ENCODE data around the gene FAM131A. TPM values are rescaled to one million over a fixed set of nuclear protein-coding genes. Genes with fewer than 3 reads are reported as not detected.

FAM131A gene
- total RNA-seq, 1 donor: 9.8 TPM

DNA sequence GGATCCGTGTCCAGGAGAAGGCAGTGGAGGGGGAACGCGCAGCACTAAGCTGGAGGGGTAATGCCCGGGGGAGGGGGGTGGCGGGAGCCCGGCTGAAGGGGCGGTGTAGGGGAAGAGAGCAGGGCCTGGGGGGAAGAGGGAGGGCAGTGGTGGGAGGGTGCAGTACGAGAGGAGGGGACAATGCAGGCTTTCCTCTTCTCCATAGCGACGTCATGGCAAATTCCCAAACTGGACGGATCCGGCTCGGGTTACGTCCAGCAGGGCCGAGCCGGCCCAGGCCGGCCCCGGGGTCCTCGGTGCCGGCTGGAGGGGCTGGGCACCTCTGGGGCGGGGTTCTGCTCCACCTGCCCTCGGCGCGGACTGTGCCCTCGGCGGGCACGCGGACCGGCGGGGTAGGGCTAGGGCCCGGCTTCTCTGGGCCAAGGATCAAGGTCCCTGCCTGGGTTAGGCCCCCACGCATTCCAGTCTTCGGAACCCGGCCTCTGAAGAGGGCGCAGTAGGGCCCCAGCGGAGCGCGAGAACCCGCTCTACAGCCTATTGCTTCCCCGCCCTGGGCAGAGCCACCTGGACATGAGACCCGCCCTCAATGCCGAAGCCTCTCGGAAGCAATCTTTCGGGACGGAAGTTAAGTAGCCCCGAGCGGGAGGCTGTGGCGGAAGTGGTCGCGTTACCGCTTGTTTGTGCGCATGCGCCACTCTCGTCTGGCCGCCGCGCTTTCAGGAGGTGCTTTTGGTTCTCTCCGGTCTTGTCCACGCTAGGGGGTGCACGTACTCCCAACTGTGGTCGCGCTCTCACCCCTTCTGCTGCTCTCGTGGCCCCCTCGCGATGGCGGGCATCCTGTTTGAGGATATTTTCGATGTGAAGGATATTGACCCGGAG lies 25.5 kb downstream of the FAM131A start:
- Histone ChIP-seq H3K27ac (ENCODE audit: low read depth, low read length) (peak overlapping the region; percentile 96), H3K79me2 (ENCODE audit: insufficient read depth, low read length) (peaks cover 30% of the 10 kb centered on the region), H3K9me3 (ENCODE audit: low read depth, low read length) (no peaks in the 10 kb centered on the region), H3K4me2 (ENCODE audit: insufficient read depth, low read length) (peak overlapping the region; percentile 94), H3K4me3 (ENCODE audit: insufficient read depth, low read length) (peak overlapping the region; percentile 90), H3K4me1 (ENCODE audit: insufficient read depth, low read length) (peaks cover 22% of the 10 kb centered on the region), H4K20me1 (ENCODE audit: insufficient read depth, low read length) (peaks cover 9% of the 10 kb centered on the region), H2AFZ (ENCODE audit: low read length) (peak overlapping the region; percentile 93), H3K27me3 (ENCODE audit: insufficient read depth, low read length) (no peaks in the 10 kb centered on the region), H3K36me3 (ENCODE audit: insufficient read depth, low read length) (peaks cover 25% of the 10 kb centered on the region)
- peak; percentile 99 for DNase-seq (ENCODE audit: insufficient read length, low spot score, missing footprints)
- TF ChIP-seq, protein P1, sequence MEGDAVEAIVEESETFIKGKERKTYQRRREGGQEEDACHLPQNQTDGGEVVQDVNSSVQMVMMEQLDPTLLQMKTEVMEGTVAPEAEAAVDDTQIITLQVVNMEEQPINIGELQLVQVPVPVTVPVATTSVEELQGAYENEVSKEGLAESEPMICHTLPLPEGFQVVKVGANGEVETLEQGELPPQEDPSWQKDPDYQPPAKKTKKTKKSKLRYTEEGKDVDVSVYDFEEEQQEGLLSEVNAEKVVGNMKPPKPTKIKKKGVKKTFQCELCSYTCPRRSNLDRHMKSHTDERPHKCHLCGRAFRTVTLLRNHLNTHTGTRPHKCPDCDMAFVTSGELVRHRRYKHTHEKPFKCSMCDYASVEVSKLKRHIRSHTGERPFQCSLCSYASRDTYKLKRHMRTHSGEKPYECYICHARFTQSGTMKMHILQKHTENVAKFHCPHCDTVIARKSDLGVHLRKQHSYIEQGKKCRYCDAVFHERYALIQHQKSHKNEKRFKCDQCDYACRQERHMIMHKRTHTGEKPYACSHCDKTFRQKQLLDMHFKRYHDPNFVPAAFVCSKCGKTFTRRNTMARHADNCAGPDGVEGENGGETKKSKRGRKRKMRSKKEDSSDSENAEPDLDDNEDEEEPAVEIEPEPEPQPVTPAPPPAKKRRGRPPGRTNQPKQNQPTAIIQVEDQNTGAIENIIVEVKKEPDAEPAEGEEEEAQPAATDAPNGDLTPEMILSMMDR (IDR thresholded peaks at IDR 0.05; ENCODE audit: extremely low read depth, low read depth, low read length): peak; percentile 58

GRCh38 chr3:184366619-184367289 lies 29.4 kb downstream of the FAM131A start:
- no peak overlapping the region for H3K4me2 ChIP-seq (ENCODE audit: insufficient read depth, low read length)

DNA sequence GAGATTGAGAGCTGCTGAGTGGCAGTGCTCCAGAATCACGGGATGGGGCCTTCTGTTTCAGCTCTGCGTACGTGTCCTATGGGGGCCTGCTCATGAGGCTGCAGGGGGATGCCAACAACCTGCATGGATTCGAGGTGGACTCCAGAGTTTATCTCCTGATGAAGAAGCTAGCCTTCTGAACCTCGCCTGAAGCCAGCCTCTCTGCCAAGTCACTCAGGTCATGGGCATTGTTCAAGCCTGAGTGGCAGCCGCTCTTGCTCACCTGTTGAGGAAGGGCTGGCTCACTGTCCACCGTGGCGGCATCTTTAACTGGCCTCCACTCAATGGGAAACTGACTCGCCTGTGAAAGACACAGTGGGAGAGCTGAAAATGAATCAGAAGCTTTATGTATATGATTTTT lies 30.7 kb downstream of the FAM131A start:
- DNase-seq (ENCODE audit: insufficient read length, low spot score, missing footprints): peak; percentile 52
- H3K4me2 ChIP-seq (ENCODE audit: insufficient read depth, low read length): no peak overlapping the region
- H3K4me3 ChIP-seq (ENCODE audit: insufficient read depth, low read length): no peak overlapping the region
- TF ChIP-seq, protein P1 (IDR thresholded peaks at IDR 0.05; ENCODE audit: extremely low read depth, low read depth, low read length): no peak
- peaks cover 5% of the 10 kb centered on the region for H3K27me3 ChIP-seq (ENCODE audit: insufficient read depth, low read length)
- H4K20me1 ChIP-seq (ENCODE audit: insufficient read depth, low read length): peaks cover 23% of the 10 kb centered on the region
- H3K9me3 ChIP-seq (ENCODE audit: low read depth, low read length): no peaks in the 10 kb centered on the region
- peaks cover 25% of the 10 kb centered on the region for H3K79me2 ChIP-seq (ENCODE audit: insufficient read depth, low read length)
- H3K36me3 ChIP-seq (ENCODE audit: insufficient read depth, low read length): peaks cover 29% of the 10 kb centered on the region
- H2AFZ ChIP-seq (ENCODE audit: low read length): no peak overlapping the region
- H3K27ac ChIP-seq (ENCODE audit: low read depth, low read length): peak overlapping the region; percentile 26
- H3K4me1 ChIP-seq (ENCODE audit: insufficient read depth, low read length): peaks cover 29% of the 10 kb centered on the region

More at GRCh38 chr3:184366619-184367289, 29.4 kb downstream of the FAM131A start:
- Histone ChIP-seq H3K79me2 (ENCODE audit: insufficient read depth, low read length) (peaks cover 25% of the 10 kb centered on the region), H4K20me1 (ENCODE audit: insufficient read depth, low read length) (peaks cover 23% of the 10 kb centered on the region), H3K4me1 (ENCODE audit: insufficient read depth, low read length) (peaks cover 29% of the 10 kb centered on the region), H3K9me3 (ENCODE audit: low read depth, low read length) (no peaks in the 10 kb centered on the region), H3K27ac (ENCODE audit: low read depth, low read length) (no peak overlapping the region), H3K4me3 (ENCODE audit: insufficient read depth, low read length) (no peak overlapping the region), H3K27me3 (ENCODE audit: insufficient read depth, low read length) (no peaks in the 10 kb centered on the region), H2AFZ (ENCODE audit: low read length) (no peak overlapping the region), H3K36me3 (ENCODE audit: insufficient read depth, low read length) (peaks cover 29% of the 10 kb centered on the region)
- DNase-seq (ENCODE audit: insufficient read length, low spot score, missing footprints): no peak
- TF ChIP-seq, protein P1 (IDR thresholded peaks at IDR 0.05; ENCODE audit: extremely low read depth, low read depth, low read length): no peak

Measured in osteoblast (primary cell).